Fibroblast of the aortic adventitia (primary cell): Measurements from ENCODE around the gene ST6GALNAC1. TPM values are rescaled to one million over a fixed set of nuclear protein-coding genes. Genes with fewer than 3 reads are reported as not detected.

Experiments used
- DNase-seq: peaks from one replicate; pipeline ENCODE4 v3.0.0-alpha.2; 2010; ENCODE audit warnings: low read depth
- H3K4me3 ChIP-seq: 2 replicates; pipeline ENCODE4 v1.5.1; 2011; ENCODE audit warnings: low read depth, mild to moderate bottlenecking, control low read depth, low read length, moderate library complexity
- CTCF ChIP-seq: IDR thresholded peaks from 2 replicates; pipeline ENCODE4 v1.5.1; 2011; ENCODE audit warnings: mild to moderate bottlenecking, low read length, control low read depth, inconsistent platforms; ENCODE audit not compliant: insufficient read depth
- total RNA-seq: library from RNA; depleted of rRNA; stranded (reverse); fragments of >200 nt; gene quantifications from 2 replicates; pipeline ENCODE4 v1.2.3, GENCODE V29; 2012; ENCODE audit warnings: low replicate concordance

The ST6GALNAC1 gene
- not detected in 2 replicates for total RNA-seq

- TF ChIP-seq CTCF = no peak
- H3K4me3 ChIP-seq = no peak within 1 kb of the TSS
- no peak for DNase-seq
Measured at GRCh38 chr17:76643553-76644148, at the start of gene ST6GALNAC1. TSS of gene ST6GALNAC1 (minus strand) at chr17:76643757. CDS start at chr17:76643638, 119 bp downstream.

GRCh38 chr17:76691379-76692191 is 48.0 kb upstream of the ST6GALNAC1 start:
- TF ChIP-seq CTCF = no peak
- no peak overlapping the region for H3K4me3 ChIP-seq

GRCh38 chr17:76690596-76691280 is 47.2 kb upstream of the ST6GALNAC1 start:
- no peak for DNase-seq
- TF ChIP-seq CTCF = no peak
- H3K4me3 ChIP-seq = no peak overlapping the region

More at GRCh38 chr17:76691379-76692191, 48.0 kb upstream of the ST6GALNAC1 start:
- DNase-seq = no peak

- TF ChIP-seq CTCF = no peak
- DNase-seq = no peak
- no peak overlapping the region for H3K4me3 ChIP-seq
Measured at GRCh38 chr17:76689859-76690258, 46.3 kb upstream of the ST6GALNAC1 start.

- no peak for DNase-seq
- TF ChIP-seq CTCF = no peak
- H3K4me3 ChIP-seq = no peak overlapping the region
Measured at GRCh38 chr17:76688165-76688622, 44.6 kb upstream of the ST6GALNAC1 start.

- peak; percentile 61 for DNase-seq
- TF ChIP-seq CTCF = no peak
- H3K4me3 ChIP-seq = no peak overlapping the region
Measured at GRCh38 chr17:76687298-76688164, 44.0 kb upstream of the ST6GALNAC1 start.
